ENCODE results near the gene KCNQ1.

GRCh38 chr11:2482204-2482603 lies 37.4 kb downstream of the KCNQ1 start:
- TF ChIP-seq POU6F1 (CRISPR knock-in tag; IDR thresholded peaks at IDR 0.05; ENCODE audit: borderline replicate concordance, low read depth) (no peak), ZNF8 (CRISPR knock-in tag; IDR thresholded peaks at IDR 0.05) (no peak), TSHZ2 (CRISPR knock-in tag; IDR thresholded peaks at IDR 0.05) (no peak), BACH2 (CRISPR knock-in tag; IDR thresholded peaks at IDR 0.05; ENCODE audit: borderline replicate concordance) (no peak), OSR1 (CRISPR knock-in tag; IDR thresholded peaks at IDR 0.05) (no peak), ZFP3 (CRISPR knock-in tag; IDR thresholded peaks at IDR 0.05) (no peak), CSRNP3 (CRISPR knock-in tag; IDR thresholded peaks at IDR 0.05) (no peak), GLIS3 (CRISPR knock-in tag; IDR thresholded peaks at IDR 0.05) (no peak), PATZ1 (CRISPR knock-in tag; IDR thresholded peaks at IDR 0.05; ENCODE audit: borderline replicate concordance) (no peak), TOX (CRISPR knock-in tag; IDR thresholded peaks at IDR 0.05; ENCODE audit: borderline replicate concordance) (no peak)

Measured in SK-N-SH treated with all-trans-retinoic acid at 6 μM for 48 hours (cell line).